C4-2B (cell line): ENCODE measurements around the gene RAB3IL1.

Source experiments
- H3K27ac ChIP-seq: fragments of 450-650 bp; 2 replicates; pipeline ENCODE4 v1.5.1; 2017
- ZFX ChIP-seq: fragments of 450-650 bp; IDR thresholded peaks from 2 replicates; pipeline ENCODE4 v1.6.1; 2017
- TF ChIP-seq, protein P1 (sequence below): fragments of 450-650 bp; conservative IDR thresholded peaks from 2 replicates; pipeline ENCODE4 v1.5.1; 2017; ENCODE audit warnings: mild to moderate bottlenecking

RAB3IL1 gene

DNA sequence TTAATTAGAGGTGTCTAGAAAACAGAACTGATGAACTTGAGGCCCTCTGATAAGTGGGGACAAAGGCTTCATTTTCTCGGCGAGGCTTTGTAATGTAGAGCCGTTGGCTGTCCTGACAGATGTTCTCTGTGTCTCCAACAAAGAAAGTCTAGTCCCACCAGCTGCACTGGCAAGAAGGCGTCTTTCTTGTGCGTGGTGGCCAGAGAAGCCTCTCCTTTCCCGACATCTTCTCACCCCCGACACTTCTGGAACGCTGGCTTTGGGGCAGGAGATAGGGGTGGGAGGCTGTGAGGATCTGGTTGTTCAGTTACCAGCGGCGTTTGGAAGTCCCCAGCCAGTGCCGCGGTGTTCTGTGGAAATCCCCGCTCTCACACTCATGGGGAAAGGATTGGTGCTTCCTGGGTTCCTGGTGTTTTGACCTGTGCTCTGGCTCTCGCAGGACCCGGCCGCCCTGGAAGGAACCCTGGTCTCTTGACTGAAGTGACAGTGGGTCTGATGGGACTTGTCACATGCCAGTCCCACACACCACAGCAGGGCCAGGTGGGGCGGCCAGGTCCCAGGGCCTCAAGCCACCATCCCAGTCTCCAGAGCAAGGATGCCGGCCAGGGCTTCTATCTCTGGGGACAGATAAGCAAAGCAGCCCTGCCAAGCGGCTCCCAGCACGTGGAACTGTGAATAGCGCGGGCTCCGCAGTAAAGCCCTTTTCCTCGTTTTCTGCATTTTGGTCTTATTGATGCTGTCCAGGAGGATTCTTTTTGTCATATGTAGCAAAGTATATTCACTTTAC lies 66.1 kb downstream of the RAB3IL1 start:
- TF ChIP-seq, protein P1, sequence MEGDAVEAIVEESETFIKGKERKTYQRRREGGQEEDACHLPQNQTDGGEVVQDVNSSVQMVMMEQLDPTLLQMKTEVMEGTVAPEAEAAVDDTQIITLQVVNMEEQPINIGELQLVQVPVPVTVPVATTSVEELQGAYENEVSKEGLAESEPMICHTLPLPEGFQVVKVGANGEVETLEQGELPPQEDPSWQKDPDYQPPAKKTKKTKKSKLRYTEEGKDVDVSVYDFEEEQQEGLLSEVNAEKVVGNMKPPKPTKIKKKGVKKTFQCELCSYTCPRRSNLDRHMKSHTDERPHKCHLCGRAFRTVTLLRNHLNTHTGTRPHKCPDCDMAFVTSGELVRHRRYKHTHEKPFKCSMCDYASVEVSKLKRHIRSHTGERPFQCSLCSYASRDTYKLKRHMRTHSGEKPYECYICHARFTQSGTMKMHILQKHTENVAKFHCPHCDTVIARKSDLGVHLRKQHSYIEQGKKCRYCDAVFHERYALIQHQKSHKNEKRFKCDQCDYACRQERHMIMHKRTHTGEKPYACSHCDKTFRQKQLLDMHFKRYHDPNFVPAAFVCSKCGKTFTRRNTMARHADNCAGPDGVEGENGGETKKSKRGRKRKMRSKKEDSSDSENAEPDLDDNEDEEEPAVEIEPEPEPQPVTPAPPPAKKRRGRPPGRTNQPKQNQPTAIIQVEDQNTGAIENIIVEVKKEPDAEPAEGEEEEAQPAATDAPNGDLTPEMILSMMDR, result no peak
- TF ChIP-seq ZFX, result no peak
- H3K27ac ChIP-seq, result no peak overlapping the region

DNA sequence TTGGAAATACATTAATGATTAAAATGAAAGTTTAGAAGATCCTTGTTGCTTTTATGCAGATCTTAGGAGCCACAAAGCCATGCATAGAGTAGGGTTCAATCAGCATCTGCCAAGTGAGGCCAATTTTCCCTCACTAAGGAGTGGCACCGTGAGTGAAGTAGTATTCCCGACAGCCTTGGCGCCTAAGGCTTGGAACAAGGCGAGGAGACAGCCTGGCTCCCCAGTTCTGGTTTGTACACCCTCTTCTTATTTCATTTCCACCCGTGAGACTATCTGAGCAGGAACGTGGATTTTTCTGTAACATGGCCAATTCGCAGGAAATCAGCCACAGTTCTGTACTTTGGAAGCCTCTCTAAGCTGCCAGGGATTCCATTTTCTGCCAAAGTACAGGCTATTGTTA lies 66.7 kb downstream of the RAB3IL1 start:
- TF ChIP-seq, protein P1, result no peak
- no peak for TF ChIP-seq ZFX

DNA sequence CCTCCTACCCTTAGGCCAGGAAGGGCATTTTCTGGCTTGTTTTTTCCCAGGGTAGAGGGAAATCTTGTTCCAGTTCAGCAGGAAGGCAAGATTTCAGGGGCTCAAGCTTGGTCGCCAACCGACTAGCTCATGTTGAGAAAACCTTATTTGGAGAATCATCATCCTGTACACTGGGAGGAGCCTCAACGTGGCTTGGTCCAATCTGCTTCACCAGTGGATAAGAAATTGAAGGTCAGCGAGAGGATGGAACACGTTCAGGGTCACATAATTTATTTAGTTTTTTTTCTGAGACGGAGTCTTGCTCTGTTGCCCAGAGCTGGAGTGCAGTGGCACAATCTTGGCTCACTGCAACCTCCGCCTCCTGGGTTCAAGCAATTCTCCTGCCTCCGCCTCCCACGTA lies 68.7 kb downstream of the RAB3IL1 start:
- H3K27ac ChIP-seq, result no peak overlapping the region
- TF ChIP-seq, protein P1, result no peak
- no peak for TF ChIP-seq ZFX

More for the DNA sequence above, 66.7 kb downstream of the RAB3IL1 start:
- H3K27ac ChIP-seq, result no peak overlapping the region

DNA sequence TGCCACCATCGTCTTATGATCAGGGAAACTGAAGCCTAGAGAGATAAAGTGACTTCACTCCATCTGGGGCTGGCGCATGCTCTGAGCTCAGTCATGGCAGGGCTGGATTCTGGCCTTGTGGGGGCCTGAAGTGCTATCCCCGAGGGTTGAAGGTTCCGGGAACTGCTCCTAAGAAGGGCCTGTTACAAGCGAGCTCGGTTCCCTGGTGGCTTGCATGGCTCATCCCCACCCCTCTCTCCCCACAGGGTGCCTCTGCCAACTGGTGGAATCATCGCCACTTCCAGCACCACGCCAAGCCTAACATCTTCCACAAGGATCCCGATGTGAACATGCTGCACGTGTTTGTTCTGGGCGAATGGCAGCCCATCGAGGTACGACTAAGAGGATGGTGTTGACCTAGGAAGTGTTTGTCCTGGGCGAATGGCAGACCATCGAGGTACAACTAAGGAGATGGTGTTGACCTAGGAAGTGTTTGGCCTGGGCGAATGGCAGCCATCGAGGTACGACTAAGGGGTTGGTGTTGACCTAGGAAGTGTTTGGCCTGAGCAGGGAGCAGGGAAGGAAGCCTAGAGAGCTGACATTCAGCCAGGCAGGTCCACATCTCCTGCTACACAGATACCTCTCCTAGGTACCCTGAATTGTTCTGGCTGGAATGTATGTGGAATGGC lies 69.3 kb downstream of the RAB3IL1 start:
- no peak for TF ChIP-seq ZFX
- TF ChIP-seq, protein P1, result no peak
- no peak overlapping the region for H3K27ac ChIP-seq
